PFSK-1 (cell line): ENCODE data around the gene S100B.

ENCODE experiments used
- FOXP2 ChIP-seq: optimal IDR thresholded peaks from 2 replicates; pipeline ENCODE3; 2011; ENCODE audit warnings: borderline replicate concordance, control low read depth, inconsistent platforms; ENCODE audit not compliant: insufficient read depth; ENCODE audit errors: extremely low read length, extremely low read depth
- POLR2AphosphoS5 ChIP-seq: IDR thresholded peaks from 2 replicates; pipeline ENCODE4 v1.6.1; 2012; ENCODE audit warnings: low read depth, mild to moderate bottlenecking, control low read depth, low read length, moderate library complexity
- TAF1 ChIP-seq: IDR thresholded peaks from 2 replicates; pipeline ENCODE4 v1.6.1; 2012; ENCODE audit warnings: low read length, control low read depth, borderline replicate concordance; ENCODE audit not compliant: insufficient read depth
- TF ChIP-seq, protein P1 (sequence below), 2 experiments: IDR thresholded peaks; 2 replicates each; pipeline versions ENCODE4 v1.6.1 to v1.8.0; 2011 to 2012; ENCODE audit warnings: low read depth in 2 of 2, low read length in 2 of 2, control low read depth in 1 of 2, inconsistent platforms in 1 of 2, mild to moderate bottlenecking in 1 of 2, moderate library complexity in 1 of 2; ENCODE audit not compliant: insufficient read depth in 1 of 2

GRCh38 chr21:46568562-46568961, 36.3 kb downstream of the S100B start:
- no peak for TF ChIP-seq POLR2AphosphoS5
- TF ChIP-seq TAF1 = no peak
- TF ChIP-seq FOXP2 = no peak
- TF ChIP-seq, protein P1, sequence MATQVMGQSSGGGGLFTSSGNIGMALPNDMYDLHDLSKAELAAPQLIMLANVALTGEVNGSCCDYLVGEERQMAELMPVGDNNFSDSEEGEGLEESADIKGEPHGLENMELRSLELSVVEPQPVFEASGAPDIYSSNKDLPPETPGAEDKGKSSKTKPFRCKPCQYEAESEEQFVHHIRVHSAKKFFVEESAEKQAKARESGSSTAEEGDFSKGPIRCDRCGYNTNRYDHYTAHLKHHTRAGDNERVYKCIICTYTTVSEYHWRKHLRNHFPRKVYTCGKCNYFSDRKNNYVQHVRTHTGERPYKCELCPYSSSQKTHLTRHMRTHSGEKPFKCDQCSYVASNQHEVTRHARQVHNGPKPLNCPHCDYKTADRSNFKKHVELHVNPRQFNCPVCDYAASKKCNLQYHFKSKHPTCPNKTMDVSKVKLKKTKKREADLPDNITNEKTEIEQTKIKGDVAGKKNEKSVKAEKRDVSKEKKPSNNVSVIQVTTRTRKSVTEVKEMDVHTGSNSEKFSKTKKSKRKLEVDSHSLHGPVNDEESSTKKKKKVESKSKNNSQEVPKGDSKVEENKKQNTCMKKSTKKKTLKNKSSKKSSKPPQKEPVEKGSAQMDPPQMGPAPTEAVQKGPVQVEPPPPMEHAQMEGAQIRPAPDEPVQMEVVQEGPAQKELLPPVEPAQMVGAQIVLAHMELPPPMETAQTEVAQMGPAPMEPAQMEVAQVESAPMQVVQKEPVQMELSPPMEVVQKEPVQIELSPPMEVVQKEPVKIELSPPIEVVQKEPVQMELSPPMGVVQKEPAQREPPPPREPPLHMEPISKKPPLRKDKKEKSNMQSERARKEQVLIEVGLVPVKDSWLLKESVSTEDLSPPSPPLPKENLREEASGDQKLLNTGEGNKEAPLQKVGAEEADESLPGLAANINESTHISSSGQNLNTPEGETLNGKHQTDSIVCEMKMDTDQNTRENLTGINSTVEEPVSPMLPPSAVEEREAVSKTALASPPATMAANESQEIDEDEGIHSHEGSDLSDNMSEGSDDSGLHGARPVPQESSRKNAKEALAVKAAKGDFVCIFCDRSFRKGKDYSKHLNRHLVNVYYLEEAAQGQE (IDR thresholded peaks at IDR 0.05; ENCODE audit: insufficient read depth in 1 of 2, low read depth in 2 of 2, low read length in 2 of 2) = no peak
